GM08714 (cell line): ENCODE data around the gene AHCYL2.
"Not testable (repeated sequence)": the region's sequence is repeated elsewhere in the genome, so short reads cannot be mapped to it uniquely, and the experiment has no call there.

Experiments used
- H3K4me3 ChIP-seq: fragments of 200-500 bp; sonication (Bioruptor generic); 2 replicates; pipeline ENCODE4 v1.5.1; 2014; ENCODE audit warnings: mild to moderate bottlenecking, low read length, inconsistent platforms
- ZNF274 ChIP-seq: IDR thresholded peaks from 2 replicates; pipeline ENCODE4 v1.6.1; 2012; ENCODE audit warnings: mild to moderate bottlenecking, low read depth, low read length

AHCYL2 gene

GRCh38 chr7:129359638-129360037 is 134.8 kb downstream of the AHCYL2 start:
- H3K4me3 ChIP-seq: no peak overlapping the region
- no peak for TF ChIP-seq ZNF274

DNA sequence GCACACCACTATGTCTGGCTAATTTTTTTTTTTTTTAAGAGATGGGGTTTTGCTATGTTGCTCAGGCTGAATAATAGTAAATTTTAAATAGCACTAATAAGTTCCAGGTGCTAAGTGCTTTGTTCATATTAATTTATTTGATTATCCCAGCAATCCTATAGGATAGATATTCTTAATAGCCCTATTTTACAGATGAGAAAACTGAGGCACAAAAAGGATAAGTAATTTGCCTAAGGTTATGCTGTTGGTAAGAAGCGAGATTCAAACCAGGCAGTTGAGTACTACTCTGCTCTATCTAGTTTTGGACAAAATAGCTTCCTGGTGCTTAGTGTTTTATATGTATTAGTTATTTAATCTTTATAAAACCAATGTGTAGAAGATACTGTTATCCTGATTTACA is 136.9 kb downstream of the AHCYL2 start:
- TF ChIP-seq ZNF274: no peak
- no peak overlapping the region for H3K4me3 ChIP-seq

GRCh38 chr7:129362496-129362895 is 137.7 kb downstream of the AHCYL2 start:
- no peak overlapping the region for H3K4me3 ChIP-seq
- no peak for TF ChIP-seq ZNF274

DNA sequence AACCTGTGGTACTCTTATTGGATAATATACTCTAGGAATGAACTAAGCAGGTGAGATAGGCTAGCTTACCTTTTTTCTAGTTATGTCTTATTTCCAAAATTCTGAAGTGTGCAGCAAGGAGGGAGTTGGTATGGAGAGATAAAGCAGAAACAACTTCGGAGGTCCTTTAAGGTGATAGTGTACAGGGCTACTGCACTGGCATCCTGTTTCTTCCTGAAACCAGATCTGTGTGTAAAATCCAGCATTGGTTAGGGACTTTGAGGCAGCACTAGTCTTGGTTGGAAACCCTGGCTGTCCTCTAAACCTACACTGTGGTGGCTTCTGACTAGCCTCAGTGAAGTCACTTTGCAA is 142.5 kb downstream of the AHCYL2 start:
- no peak for TF ChIP-seq ZNF274
- H3K4me3 ChIP-seq: no peak overlapping the region

DNA sequence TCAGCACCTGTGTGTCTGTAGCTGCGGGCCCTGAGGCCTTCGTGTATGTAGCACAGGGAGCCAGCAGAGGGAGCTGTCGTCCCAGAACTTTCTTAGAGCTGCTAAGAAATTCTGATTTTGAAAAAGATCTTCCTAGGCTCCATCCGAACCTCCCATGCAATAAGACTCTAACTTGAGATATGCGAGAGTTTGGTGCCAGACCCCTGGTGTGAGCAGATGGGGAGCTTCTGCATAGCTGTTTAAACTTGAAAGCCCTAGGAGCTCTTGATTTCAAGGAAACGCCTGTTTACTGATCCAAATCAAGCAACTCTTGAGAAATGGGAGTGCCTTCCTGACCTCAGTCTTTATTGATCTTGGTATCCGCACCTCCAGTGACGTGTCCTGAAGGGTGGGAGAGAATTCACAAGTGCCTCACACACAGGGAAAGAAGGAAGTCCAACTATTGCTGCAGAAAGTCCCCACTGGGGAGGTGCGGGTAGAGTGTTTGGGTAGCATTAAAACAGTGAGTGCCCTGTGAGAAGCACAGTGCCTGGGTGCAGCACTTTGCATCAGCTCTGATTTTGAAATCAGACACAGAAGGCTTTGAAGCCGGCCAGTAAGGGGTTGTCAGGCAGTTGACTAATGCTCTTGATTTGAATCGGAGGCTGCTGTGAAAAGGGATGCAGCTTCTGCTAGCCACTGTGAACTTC is 143.0 kb downstream of the AHCYL2 start:
- TF ChIP-seq ZNF274: no peak
- H3K4me3 ChIP-seq: peak overlapping the region; percentile 51; the same call in 1 of the 2 replicates

- TF ChIP-seq ZNF274: no peak
- peak overlapping the region; percentile 51; the same call in 1 of the 2 replicates for H3K4me3 ChIP-seq
Measured at GRCh38 chr7:129368389-129368986, 143.7 kb downstream of the AHCYL2 start.

- not testable (repeated sequence) for H3K4me3 ChIP-seq
Measured at GRCh38 chr7:129369447-129369846, 144.6 kb downstream of the AHCYL2 start.

GRCh38 chr7:129370812-129371211 is 146.0 kb downstream of the AHCYL2 start:
- no peak for TF ChIP-seq ZNF274
- H3K4me3 ChIP-seq: no peak overlapping the region

- no peak overlapping the region for H3K4me3 ChIP-seq
- no peak for TF ChIP-seq ZNF274
Measured at GRCh38 chr7:129371487-129371886, 146.7 kb downstream of the AHCYL2 start.

GRCh38 chr7:129373651-129374428 is 149.0 kb downstream of the AHCYL2 start:
- no peak for TF ChIP-seq ZNF274
- H3K4me3 ChIP-seq: no peak overlapping the region

DNA sequence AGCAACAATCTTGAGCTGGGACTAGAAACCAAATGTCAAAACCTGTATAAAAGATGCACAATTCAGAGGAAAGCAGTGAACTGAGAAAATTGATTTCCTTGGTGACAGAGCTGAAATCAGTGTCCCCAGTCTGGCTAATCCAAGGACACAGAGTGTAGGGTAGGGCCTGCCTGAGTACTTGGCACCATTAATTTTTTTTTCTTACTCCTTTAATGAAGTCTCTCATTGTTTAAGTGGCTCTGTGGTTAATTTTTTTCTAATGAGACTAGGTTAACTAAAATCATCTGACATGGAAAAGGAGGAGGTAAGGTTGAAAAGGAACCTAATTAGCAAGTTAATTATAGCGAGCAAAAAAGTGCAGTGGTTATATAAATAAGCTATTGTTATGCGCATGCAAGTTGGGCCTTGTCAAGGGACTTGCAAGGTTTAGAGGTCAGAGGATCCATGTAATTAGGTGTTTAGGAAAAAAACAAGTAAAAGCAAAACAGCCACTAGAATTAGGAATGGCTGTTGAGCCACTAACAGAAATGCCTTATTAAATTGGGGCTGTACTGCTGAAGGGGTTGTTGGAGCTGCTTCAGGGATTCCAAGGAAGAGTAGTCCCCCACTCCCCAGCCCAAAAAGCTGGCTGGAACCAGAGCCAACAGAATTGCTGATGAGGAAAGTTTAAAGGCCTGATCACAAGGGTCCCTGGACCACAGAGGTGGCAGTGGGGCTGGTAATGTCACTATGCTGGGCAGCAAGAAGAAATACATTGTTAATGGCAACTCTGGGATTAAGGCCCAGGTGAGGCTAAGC is 150.5 kb downstream of the AHCYL2 start:
- H3K4me3 ChIP-seq: no peak overlapping the region
- no peak for TF ChIP-seq ZNF274

GRCh38 chr7:129376076-129376777 is 151.4 kb downstream of the AHCYL2 start:
- H3K4me3 ChIP-seq: no peak overlapping the region
- no peak for TF ChIP-seq ZNF274

GRCh38 chr7:129376778-129377700 is 152.2 kb downstream of the AHCYL2 start:
- TF ChIP-seq ZNF274: no peak
- no peak overlapping the region for H3K4me3 ChIP-seq
